GM21786 (cell line): ENCODE data around the gene FOXP1.

Experiments
- ATAC-seq: cut with Tn5 transposase; IDR thresholded peaks from one replicate; pipeline ENCODE4 v1.9.1; 2021; ENCODE audit not compliant: unreplicated experiment

FOXP1 gene

DNA sequence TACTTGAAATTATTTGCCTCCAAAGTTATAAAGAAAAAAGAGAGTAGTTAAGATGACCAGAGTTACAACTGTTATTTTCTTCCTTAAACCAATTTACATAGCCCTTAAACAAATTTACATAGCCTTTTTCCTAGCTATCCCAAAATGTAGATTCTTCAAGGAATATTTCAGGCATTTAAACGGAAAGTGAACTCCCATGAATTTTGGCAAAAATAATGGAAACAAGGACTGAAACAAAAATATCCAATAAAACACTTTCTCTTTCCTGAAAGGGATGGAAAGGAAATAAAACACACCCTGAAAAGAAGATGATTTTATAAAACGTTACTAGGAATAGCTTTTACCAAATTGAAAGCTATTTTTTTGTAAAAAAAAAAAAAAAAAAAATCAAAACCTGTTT lies 418.6 kb downstream of the FOXP1 start:
- no peak for ATAC-seq

DNA sequence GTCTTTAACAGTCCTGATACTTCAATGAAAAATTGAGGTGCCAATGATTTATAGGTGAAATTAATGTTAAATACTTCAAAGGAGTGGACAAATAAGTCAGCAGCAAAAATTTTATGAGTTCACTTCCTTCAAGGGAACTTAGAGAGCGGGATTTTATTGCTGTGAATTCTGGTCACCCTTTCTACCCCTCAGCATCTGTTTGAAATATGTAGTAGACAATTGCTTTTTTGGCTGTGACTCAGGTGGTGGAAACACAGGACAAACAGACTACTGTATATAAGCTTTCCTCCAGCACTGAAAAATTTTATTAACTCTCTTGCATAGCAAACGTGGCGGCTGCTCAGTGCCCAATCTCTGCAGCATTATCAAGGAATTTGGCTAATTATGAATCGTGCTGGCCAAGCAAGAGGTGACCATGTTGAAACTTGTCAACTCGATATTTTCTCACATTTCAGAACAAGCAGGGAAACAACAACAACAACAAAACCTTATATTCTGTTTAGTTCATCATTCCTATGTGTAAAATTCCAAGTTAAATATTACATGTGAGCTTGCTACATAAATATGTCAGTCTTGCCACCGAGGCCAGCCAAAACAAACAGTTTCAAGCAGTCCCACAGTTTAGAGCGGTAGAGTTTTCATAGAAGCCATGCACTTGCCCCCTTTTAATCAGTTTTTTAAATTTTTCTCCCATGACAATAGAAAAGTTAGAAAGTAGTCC lies 420.2 kb downstream of the FOXP1 start:
- no peak for ATAC-seq

DNA sequence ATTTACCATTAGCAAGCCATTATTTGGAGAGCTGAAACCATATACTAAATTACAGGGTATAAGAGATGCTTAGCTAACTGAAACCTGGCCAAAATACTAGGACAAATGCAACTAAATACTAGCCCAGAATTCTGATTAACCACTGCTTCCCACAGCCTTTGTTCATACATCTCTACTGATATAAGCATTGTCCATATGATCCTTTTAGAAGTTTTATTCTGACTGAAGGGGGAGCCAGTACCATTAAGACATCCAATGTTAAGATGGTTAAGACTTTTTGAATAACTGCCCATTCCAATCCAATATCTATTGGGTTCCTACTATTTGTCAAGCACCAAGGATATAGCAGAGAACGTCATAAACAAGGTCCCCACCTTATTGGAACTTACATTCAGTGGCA lies 421.3 kb downstream of the FOXP1 start:
- no peak for ATAC-seq

DNA sequence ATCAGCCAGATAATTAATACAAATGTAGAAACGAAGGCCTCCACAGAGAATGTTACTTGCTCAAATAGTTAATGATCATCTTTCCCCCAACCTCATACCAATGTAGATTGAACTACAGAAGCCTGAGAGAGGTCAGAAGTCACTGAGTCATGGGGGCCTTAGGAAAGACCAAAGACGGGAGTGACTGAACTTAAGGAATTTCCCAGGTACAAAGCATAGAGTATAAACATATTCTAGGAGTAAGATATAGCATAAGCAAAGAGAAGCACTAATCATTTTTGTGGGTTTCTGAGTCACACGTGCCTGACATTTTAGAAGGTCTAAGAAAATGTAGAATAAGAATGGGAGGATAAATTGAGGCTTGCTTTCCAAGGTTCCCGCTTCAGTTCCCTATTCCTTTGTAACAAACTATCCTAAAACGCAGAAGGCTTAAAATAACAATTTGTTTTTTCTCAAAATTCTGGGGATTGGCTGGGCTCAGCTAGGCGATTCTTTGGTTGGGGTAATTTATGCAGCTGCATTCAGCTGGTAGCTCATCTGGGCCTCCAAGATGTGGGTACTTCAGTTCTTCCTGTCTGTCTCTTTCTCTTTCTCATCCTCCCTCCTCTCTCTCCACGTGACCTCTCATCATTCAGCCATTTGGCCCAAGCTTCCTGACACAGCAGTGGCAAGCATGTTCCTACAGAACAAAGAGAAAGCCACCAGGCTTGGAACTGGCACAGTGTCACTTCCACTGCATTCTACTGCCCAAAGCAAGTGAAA lies 422.6 kb downstream of the FOXP1 start:
- no peak for ATAC-seq

DNA sequence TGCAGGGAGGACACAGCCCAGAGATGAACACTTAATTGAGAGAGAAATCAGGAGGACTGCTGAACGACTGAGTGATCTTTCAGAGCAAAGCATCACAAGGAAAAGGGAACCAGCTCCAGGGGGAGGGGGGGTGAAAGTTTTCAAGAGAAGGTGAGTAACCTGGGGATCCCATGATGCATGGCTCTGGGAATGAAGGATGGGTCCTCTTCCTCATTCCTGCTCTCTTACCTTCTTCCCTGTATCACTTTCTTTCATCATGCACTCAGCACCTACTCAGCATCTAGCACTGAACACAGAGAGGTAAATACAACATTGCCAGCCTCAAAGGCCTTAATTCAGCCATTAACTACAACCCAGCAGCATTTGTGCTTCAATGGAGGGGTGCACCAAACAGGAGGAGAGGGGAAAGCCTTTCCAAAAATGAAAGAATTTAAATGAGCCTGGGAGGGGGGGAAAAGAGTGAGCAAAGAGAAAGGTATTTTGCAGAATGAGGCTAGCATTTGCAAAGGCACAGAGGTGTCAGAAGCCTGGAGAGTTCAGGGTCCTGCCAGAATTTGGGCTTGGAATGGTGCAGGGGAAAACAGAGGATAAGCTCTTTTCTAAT lies 427.4 kb downstream of the FOXP1 start:
- ATAC-seq, result no peak

DNA sequence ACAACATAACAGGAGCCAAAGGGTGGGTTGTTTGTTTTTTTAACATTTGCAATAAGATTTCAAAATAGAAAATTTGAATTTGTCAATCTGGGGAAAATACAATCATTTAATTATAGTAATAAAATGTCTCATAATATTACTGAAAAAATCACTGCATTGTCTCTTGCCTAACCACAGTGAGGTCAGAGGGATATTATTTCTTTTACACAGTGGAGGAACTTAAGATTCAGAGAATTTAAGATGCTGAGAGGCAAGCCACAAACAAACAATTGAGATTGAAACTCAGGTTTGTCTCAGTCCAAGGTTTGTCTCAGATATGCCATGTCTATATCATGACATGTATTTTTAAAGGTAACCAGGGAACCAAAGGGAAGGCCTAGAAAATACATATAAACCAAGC lies 428.7 kb downstream of the FOXP1 start:
- no peak for ATAC-seq

DNA sequence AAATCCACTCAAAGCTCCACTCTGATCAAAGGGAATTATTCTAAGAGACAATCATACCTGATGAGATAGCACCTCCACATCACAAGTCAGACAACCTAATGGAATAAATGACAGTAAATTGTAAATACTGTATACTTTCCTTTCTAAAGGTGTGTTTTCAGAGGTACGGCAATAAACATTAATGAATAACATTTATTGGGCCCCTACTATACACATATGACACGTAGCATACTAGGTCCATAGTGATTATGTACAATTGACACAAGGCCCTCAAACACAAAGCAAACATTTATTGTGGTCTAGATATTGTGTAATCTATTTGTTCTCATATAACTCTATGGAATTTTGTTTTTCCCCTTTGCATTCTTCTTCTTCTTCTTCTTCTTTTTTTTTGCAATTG lies 429.8 kb downstream of the FOXP1 start:
- no peak for ATAC-seq

DNA sequence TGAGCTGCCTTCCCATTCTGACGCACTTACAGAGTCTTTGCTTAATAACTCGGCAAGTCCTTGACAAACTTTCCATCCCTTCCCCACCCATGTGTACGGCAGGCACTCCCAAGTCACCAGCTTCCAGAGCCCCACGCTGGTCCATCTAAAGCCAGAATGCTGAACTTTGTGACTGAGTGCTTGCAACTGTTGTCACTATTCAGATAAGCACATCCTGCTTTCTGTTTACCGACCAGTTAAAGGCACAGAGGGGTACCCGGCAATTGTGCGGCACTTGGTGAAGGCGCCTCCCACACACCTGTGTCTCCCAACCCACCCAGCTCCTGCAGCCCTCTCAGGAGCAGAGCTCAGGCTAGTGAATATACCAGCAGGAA lies 430.6 kb downstream of the FOXP1 start:
- no peak for ATAC-seq

DNA sequence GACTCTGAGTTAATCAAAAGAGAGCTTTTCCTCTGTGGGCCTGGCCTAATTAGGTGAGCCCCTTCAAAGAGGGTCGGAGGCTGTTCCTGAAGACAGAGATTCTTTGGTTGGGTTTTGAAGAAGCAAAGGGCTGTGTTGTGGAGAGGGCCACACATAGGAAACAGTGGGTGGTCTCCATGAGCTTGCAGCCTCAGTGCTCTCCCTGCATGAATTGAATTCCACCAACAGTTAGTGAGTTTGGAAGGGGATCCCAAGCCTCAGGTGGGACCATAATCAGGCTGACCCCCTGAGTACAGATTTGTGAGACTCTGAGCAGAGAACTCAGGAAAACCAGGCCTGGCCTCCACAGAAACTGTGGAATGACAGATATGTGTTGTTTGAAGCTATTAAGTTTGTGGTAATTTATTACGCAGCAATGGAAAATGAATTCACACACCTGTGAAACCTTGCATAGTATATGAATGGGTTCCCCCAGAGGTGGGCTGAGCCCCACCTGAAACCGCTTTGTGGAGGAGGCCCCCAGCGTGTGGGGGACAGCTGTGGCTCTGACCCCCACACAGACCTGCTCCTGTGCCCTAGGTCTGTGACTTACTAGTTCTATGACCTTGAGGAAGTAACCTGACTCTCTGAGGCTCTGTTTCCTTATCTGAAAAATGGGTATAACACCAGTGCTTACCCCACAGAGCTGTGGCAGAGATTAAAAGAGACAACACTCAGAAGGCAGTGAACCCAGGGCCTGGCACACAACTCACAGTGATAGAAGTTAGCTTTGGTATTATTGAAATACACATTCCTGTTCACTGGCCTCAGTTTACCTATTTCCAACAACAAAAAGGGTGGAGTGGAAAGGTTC lies 431.3 kb downstream of the FOXP1 start:
- ATAC-seq, result no peak

DNA sequence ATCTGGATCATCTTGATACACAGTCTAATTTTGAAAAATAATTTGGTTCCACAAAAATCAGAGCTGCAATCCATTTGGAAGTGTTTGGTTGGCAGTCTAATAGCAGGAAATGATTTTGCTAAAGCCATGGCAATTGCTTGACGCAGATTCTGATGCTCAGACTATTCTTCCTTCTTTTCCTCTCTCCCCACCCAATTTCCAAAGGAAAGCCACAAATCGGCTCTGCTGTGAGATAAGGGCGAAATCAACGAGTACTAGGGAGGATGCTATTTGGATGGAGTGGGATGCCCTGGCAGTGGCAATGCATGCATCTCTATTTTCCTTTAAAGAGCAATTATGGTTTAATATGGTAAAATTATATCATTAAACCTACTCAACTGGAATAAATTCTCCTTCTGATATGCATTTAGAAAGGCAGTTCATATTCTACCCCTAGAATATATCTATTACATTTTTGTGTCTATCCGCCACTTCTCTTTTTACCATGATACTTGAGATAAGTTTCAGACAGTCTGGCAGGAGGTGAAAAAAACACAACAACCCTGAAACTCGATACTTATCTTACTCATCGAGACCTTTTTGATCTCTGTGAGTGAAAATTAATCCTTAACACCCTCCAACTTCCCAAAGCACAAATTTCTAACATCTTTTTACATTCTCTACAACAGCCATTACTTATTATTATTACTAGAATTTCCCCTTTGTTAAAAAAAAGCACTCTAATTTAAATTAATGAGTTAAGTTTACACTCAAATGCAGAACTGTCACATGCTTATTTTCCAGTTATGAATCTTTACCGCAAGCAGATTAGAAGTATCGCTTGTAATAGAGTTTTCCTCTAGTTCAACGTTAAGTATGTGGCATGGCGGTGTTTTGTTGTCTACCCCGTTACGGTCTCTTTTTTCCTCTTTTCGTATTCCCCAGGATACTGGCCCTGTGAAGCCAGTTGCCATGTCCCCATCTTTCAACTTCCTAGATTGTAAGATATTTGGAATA lies 433.3 kb downstream of the FOXP1 start:
- peak; percentile 66 for ATAC-seq

DNA sequence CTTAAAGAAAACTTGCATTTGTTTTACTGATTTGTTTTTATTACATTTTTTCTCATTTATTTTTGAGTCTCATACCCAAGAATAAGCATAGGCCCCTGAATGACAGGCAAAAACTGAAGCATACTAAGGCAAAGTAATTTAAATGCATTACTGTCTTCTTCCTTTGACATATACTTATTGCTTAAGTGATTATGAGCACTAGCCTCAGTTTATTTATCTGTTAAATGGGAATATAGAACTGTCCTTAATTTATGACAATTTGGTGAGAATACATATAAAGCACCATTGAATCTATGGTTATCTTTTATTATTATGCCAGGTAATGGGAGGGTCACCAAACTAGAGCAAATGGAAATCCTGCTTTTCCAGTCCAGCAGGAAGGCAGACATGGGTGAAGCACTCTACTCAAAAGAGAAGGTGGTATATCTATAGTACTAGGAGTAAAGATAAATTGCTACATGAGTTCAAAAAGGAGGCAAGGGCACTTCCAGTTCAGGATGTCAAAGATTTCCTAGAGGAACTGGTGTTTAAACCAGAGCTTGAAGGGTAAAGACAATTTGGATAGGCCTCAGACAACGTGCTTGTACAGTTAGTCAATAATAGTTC lies 435.0 kb downstream of the FOXP1 start:
- ATAC-seq, result no peak

DNA sequence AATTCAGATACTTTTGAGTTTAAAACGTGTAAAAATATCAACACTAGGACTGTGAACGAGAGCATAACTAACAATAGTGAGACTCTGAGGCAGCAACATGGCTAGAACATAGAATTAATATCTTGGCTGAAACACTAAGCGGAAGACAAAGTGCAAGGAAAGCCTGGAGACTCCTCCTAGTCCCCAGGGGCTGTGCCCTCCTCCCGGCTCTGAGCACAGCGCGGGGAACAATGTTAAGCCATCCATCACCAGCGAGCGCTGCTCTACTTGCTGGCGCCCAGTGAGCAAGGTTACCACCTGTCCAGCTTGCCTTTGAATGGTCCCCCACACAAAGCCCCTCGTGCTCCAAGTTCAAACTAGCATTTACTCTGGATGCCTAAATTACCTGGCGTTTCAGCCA lies 436.9 kb downstream of the FOXP1 start:
- no peak for ATAC-seq

DNA sequence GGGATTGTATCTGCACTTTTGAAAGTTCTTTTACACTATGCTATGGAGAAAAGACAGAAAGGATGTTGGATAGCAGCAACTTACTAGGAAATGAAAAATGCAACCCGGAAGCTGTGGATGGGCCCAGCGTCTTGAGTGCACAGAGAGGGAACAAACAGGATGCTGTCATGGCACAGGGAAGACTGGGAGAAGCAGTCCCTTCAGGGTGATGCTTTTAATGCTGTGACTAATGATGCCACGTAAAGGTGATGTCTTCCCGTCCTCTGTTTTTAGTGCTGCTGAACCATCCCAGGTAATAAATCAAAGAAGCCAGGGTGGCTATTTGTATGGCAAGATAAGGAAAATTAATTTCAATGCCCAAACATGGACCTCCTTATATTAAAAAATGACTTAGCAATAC lies 437.6 kb downstream of the FOXP1 start:
- no peak for ATAC-seq

DNA sequence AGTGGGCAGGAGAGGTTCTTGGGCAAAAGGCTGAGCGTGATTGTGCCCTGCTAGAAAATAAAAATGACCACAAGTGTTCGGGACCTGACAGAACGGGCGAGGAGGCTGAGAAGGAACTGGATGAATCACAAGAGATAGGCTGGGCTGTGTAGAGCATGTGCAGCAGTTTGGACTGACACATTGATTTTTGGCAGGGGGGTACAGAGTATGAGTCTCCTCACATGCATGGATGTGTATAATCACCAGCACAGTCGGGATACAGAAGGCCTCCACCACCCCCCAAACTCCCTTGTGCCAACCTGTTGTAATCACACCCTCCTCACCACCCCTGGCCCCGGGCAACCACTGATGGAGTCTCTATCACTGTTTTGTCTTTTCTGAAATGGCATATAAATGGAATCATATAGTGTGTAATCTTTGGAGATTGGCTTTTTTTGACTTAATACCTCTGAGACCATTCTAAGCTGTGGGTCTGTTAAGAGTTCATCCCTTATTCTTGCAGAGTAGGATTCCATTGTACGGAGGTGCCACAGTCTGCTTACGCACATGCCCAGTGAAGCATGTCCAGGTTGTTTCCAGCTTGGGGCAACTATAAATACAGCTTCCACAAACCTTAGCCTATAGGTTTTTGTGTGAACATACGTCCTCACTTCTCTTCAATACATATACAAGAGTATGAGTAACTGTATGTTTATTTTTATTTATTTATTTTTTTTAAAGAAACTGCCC lies 438.8 kb downstream of the FOXP1 start:
- no peak for ATAC-seq

DNA sequence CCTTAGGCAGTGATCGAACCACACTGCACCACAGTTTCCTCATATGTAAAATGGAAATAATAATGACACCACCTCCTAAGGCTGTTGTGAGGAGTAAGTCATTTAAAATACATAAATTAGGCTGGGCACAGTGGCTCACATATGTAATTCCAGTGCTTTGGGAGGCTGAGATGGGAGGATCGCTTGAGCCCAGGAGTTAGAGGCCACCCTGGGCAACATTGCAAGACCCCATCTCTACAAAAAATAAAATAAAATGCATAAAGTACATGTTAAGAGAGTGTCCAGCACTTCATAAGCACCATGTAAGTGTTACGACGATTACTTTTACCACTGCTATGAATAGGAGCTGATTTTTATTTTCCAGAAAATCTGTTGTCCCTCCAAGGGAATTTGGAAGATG lies 440.0 kb downstream of the FOXP1 start:
- ATAC-seq, result no peak

DNA sequence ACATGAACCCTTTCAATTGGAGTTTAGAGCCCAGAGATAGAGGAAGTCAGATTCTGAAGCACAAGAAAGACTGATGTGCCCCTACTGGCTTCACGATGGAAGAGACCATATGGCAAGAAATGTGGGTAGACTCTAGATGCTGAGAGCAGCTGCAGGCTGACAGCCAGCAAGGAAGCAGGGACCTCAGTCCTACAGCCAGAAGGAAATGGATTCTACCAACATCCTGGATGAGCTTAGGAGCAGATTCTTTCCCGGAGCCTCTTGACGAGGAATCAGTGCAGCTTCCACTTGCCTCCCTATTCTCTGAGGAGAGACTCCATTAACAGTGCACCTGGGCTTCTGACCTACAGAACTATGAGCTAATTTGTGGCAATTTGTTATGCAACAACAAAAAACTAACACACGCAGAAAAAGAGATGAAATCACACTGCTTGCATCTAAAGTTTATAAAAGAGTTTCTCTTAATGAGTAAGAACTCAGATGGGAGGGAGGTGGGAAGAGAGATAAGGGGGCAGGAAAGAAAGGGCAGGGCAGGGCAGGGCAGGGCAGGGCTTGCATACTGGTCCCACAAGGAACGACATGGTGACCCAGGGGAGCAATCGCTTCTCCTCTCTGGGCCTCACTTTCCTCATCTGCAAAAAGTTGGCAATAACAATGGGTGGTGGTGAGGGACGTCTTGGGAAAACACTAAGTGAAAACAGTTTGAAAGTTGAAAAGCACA lies 440.9 kb downstream of the FOXP1 start:
- no peak for ATAC-seq

DNA sequence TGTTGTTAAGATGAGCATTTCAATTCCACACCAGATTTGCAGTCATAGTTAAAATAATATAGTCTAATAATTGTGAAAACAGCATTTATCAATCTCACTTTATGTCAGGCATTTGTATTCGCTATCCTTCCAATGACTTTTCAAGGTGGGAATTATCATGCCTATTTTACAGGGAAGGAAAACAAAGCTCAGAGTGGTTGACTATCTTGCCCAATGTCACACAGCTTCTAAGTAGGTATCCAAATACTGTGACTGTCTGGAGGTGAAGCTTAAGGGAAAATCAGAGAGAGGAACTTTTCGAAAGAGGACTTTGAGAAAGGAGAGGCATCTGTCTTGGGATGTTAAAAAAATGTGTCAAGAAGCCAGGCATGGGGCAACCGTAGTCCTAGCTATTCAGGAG lies 443.1 kb downstream of the FOXP1 start:
- ATAC-seq, result no peak

DNA sequence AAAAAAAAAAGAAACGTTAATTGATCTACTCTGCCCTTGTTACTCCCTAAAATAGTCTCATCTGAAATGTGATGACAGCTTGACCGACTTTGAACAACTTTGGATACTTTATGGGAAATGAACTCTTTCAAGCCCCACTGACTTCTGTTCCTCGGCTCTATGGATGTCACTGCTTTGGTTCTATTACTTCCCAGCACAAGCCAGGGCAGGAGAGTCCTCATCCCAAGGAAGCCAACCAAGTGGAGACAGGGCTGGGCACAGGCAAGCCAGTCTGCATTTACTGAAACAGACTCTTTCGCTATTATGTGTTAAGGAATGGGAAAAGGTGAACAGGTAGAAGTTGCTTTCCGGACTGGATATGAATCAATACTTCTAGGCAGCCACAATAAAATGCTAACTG lies 444.0 kb downstream of the FOXP1 start:
- ATAC-seq, result no peak

DNA sequence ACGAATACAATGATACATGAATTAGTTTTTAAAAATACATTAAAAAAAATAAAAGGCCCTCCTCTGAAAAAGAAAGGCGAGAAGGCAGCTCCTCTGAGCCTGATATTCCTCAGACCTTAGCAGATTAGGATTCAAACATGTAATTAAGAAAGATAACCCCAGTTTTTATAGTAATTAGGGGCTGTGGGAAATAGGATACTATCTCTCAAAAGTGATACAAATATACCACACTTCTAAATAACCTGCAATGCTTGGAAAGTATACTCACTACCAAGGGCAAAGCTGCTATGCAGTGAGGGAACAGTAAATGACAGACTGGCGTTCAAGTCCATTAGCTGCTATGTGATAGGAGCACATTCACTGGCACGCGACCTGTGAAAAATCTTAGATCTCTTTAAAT lies 445.1 kb downstream of the FOXP1 start:
- ATAC-seq, result no peak
